ENCODE data around the gene MRPL44.
"Not testable (repeated sequence)": the region's sequence is repeated elsewhere in the genome, so short reads cannot be mapped to it uniquely, and the experiment has no call there.

Gene MRPL44

DNA sequence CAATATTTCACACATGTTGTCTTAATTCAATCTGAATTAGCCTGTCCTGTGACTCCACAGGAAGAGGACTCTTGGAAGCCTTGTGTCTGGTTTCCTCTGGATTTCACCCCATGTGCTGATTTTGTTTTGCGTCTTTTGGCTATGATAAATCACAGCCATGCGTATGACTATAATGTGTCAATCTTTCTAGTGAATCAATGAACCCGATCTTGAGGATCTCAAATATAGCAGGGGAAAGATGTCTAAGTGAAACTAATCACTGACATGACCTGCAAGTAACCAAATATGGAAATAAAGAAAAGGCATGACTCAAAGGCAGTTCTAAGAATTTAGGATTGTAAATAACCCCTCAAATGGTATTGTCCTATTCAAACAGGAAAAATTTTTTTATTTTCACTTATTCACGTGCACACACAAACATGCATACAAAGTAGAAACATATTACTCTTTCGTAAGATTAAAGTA lies 20.4 kb upstream of the MRPL44 start:
- no peak for DNase-seq (ENCODE audit: low spot score)

DNA sequence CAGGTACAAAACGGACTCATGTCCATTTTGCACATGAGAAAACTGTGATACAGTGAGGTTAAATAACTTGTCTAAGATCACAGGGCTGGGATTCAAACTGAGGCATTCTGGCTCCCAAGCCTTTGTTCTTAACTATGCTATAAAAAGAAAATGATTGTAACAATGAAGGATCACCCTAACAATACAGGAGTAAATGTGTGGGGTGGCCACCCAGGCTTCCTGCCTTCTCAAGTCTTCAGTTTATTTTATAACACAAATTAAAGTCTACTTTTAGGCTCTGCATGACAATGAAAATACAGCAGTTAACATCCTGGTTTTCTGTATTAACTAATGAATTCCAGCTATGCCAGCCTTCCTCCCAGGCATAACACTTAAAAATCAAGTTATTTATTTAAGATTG lies 19.7 kb upstream of the MRPL44 start:
- DNase-seq (ENCODE audit: low spot score), result no peak

DNA sequence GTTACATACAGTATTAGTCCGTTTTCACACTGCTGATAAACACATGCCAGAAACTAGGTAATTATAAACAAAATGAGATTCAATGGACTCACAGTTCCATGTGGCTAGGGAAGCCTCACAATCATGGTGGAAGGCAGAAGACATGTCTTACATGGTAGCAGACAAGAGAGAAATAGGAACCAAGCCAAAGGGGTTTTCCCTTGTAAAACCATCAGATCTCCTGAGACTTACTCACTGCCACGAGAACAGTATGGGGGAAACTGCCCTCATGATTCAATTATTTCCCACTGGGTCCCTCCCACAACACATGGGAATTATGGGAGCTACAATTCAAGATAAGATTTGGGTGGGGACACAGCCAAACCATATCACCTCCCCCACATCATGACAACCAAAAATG lies 17.8 kb upstream of the MRPL44 start:
- not testable (repeated sequence) for DNase-seq (ENCODE audit: low spot score)

DNA sequence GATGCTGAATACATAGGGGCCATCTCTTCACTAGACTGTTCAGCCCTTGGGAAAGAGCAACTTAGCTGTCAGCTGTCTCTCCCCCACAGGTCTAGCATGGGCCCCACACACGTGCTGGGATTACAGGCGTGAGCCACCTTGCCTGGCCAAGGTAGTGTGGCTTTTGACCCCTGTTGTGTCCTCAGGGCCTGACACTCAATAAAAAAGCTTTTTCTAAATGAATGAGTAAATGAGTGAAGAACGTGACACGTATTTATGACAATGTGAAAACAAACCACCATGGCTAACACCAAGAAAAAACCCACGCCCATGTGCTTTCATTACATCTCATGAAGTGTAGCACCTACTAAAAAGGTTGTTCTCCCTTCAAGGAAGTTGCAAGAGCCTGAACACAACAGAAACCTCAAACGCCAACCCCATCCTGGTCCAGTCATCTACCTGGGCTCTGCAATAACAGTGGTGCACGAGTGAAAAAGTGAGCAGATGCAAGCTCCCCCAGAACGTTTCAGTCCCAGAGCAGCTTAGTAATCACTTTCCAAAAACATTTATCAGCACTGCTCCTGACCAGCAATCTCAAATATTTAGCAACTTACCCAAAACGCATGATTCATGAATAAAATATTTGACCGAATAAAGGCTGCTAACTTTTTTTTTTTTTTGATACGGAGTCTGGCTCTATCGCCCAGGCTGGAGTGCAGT lies 15.5 kb upstream of the MRPL44 start:
- DNase-seq (ENCODE audit: low spot score), result no peak

DNA sequence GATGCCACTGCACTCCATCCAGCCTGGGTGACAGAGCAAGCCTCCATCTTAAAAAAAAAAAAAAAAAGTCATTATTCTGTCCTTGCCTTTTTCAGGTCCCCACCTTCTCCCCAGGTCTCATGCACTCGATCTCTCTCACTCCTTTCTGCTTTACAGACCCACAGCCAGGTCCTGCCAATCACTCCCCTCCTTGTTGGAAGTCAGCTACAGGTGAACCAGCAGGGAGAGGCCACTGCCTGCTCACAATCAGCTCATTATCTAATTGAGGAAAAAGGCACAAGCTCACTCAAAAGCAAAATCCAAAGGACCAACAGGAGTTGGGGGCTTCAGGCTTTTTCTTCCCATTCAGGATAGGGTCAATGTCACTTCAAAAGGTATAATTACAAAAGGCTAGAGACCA lies 14.1 kb upstream of the MRPL44 start:
- DNase-seq (ENCODE audit: low spot score), result no peak

DNA sequence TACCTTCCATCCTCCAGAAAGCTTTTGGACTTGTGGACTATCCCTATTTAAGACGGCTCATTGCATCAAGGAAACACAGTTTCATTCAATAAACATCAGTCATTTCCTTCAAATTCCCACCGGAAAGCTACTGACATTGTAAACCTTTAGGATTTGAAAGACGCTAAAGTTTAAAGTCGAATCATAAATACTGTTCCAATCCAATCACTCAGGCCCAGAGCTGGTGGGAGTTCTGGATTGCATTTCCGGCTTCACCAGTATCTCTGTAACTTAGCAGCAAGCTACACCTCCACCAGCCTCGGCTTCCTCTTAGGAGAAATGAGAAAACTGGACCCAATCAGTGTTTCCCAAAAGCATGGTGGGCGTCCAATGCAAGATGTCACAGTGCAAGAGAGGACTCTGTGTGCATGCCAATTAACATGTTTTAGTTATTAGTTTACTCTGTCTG lies 13.7 kb upstream of the MRPL44 start:
- DNase-seq (ENCODE audit: low spot score), result peak; percentile 38

DNA sequence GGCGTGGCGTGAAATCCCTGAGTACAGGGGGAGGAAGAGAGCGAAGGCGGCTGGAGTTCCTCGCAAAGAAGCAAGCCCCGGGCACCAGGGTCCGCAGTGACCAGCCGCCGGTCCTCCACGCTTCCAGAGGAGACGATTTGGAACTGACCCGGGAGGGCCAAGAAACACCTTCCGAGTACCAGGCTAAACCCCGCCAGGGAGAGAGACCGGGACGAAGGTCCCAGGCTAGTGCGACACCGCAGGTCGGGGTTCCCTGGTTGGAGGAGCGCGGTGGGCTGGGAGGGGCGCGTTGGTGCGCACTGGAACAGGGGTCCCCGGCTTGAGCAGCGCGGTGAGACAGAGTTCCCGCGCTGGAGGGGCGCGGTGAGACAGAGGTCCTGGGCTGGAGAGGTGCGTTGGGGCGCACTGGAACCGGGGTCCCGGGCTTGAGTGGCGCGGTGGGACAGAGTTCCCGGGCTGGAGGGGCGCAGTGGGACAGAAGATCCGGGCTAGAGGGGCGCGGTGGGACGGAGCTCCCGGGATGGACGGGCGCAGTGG lies 13.0 kb upstream of the MRPL44 start:
- DNase-seq (ENCODE audit: low spot score), result peak; percentile 50

DNA sequence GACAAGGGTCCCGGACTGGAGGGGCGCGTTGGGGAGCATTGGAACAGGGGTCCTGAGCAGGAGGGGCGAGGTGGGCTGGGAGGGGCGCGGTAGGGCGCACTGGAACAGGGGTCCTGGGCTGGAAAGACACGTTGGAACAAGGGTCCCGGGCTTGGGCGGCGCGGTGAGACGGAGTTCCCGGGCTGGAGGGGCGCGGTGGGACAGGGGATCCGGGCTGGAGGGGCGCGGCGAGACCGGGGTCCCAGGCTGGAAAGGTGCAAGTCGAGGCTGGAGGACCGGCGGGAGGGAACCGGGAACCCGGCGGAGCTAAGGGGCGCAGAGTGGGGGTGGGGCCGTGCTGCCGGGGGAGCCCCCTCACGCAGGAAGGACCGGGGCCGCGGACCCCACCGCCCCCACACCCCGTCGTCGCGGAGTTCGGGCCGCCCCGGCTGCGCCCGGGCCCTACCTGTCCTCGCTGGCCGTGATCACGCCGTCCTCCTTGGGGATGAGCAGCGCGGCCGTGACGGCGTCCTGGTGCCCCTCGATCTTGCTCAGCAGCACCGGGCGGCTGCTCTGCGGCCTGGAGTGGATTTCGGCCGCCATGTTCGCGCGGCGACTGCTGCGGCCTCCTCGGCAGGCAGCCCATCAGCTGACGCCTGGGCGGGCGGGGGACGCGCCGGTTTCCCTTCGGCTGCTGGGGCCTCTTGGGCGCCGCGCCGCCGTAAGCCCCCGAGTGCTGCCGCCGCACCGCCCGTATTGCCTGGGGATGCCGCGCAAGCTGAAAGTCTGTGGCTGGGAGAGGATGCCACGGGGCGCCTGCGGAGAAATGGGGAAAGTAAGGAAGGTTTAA lies 12.3 kb upstream of the MRPL44 start, which contains the start of gene WDFY1:
WDFY1 (minus strand) TSS at position 633 of the 829 bp plus-strand sequence; CDS start at position 582, 51 bp downstream.
- DNase-seq (ENCODE audit: low spot score), result peak; percentile 86

DNA sequence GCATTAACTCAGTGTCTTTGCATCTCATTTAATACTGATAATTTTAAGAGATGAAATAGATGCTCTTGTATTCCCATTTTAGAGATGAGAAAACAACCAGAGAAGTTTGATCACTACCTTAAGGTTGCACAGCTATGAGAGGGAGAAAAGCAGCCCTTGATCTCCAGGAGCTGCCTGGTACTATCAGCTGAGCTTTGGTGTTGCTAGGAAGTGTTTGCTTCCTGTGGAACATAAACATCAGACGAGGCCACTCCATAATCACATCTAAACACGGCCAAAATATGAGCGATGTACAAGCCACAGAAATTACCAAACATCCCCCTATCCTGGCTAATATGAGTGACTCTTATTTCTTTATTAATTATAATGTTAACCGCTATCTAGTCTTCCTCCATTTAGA lies 11.5 kb upstream of the MRPL44 start:
- DNase-seq (ENCODE audit: low spot score), result no peak

DNA sequence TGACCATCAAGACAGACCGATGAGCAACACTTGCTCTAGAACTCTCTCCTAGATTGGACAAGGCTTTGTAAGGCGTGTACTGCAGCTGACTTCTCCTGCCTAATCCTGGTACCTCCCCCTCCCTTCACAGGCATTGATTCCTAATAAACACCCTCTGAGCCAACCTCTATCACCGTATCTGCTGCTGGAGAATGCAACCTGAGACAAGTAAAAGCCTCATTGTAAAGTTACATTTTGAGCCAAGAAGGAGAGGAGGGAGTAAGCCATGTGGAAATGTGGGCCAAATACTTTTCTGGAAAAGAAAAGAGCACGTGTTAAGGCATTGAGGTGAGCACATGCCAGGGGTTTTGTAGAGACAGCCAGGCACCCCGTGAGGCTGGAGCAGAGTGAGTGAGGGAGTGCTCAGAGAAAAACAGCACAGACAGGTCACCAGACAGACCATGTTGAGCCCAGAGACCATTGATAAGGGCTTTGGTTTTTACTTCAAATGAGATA lies 9.5 kb upstream of the MRPL44 start:
- no peak for DNase-seq (ENCODE audit: low spot score)

DNA sequence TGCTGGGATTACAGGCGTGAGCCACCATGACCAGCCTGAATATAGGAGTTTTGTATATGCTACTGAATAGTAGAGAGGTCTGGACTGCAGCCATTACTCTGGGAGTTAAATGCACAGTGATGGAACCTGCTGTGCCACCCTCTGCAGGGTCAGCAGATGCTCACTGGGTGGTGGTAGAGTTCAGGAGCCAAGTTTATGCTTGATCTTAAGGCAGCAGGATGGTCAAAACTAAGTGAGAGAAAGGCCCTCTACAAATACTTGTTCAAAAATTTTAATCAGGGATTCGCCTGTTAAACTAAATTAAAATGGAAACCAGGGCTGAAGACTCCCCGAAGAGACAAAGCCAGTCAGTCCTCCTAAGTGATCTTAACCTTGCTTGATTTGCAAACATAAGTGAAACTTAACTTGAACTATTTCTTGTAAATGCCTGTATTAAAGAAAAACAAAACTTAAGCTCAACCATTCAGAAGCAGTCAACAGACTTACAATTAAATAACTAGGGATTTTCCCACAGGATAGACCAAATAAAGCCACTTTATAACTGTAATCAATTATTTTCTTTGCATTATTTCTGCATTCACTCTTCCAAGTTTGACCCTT lies 7.9 kb upstream of the MRPL44 start:
- no peak for DNase-seq (ENCODE audit: low spot score)

DNA sequence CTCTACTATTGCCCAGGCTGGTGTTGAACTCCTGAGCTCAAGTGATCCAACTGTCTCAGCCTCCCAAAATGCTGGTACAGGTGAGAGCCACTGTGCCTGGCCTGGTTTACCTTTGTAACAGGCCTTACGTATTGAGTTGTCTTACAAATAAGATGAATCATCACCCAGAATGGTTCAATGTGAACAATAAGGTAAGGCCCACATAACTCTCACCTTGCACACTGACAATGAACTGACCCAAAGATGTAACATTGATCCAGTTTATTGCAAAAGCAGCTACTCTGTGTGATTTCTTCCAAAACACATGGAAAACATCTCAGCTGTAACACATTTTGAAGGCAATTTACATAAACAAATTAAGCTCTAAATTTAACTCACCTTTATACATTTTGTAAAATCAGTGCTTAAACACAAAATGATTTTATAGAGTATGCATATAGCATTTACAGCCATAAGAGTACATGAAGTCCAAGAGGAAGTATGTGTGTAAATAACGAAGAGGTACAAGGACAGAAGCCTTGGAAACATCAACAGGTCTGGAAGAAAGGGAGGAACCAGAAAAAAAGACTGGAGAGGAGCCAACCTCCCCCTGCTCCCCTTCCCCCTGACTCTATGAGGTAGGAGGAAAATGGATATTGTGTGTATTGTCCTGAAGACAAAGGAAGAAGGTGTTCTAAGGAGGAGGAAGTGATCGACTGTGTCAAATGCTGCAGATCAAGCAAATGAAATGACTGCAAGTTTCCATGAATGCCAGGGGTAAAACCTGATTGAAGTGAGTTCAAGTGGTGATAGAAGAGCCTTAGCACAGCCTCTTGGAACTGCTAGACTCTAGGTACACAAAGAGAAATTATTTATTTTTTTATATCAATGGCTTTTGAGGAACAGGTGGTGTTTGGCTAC lies 6.6 kb upstream of the MRPL44 start:
- no peak for DNase-seq (ENCODE audit: low spot score)

DNA sequence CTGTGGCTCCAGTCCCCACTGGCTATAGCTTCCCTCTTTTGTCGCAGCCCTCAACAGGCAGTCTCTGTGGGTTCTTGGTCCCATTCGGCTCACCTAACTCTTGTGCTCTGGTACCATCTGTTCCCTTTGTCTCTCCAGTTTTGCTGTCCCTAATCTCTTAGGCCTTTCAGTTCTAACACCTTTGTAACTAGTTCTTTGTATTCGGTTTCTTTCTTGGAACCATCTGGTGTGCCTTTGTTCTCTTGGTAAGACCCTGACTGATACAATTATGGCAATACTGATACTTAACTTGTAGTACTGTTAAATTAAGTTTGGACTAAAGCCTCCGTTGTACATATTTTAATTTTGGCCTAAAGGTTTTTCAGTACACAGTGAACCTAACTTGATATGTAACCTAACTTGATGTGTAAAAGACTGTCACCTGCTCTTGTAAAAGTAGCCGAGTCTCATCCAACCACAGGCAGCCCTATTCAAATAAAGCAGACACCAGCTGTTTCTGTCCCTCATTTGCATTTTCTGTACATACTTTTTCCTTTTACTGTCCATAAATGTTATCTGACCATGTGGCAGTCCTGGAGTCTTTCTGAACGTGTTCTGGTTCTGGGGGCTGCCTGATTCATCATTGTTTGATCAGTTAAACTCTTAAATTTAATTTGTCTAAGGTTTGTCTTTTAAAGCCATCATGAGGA lies 4.8 kb upstream of the MRPL44 start:
- no peak for DNase-seq (ENCODE audit: low spot score)

DNA sequence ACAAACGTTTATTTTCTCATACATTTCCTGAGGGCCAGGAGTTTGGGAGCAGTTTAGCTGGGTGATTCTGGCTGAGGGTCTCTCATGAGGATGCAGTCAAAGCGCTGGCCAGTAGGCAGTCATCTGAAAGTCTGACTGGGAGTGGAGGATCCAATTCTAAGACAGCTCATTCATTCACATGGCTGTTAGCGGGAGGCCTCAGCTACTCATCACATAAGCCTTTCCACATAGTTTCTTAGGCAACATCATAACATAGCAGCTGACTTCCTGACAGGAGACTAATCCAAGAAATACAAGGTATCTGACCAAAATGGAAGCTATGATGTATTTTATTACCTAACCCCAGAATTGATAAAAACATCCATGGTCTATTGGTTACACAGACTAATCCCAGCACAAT lies 2.9 kb upstream of the MRPL44 start:
- DNase-seq (ENCODE audit: low spot score), result peak; percentile 42

DNA sequence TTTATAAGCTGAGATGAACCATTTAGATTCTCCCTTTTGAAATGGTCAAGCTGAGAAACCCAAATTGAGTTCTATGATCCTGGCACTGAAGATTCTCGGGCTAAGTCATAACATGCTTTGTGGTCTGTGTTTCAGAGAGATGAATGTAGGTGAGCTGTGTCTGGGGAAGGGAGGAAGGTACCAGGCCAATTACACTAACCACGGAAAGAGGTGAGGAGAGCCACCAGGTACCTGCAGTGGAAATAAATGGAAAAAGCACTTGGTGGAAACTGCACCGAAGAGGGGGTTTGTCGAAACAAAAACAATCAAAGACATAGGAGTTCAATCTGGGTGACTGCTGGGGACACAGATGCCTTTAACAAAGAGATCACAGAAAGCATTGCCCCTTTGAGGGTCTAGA lies 963 bp upstream of the MRPL44 start:
- no peak for DNase-seq (ENCODE audit: low spot score)

DNA sequence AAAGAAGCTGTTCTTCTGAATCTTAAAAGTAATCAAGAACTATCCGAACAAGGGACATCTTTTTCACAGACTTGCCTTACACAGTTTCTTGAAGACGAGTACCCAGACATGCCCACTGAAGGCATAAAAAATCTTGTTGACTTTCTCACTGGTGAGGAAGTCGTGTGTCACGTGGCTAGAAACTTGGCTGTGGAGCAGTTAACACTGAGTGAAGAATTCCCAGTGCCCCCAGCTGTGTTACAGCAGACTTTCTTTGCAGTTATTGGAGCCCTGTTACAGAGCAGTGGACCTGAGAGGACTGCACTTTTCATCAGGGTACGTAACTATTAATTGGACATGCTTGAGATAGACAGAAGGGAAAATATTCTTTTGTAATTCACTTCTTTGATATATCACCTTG lies 2.4 kb downstream of the MRPL44 start:
- no peak for DNase-seq (ENCODE audit: low spot score)

DNA sequence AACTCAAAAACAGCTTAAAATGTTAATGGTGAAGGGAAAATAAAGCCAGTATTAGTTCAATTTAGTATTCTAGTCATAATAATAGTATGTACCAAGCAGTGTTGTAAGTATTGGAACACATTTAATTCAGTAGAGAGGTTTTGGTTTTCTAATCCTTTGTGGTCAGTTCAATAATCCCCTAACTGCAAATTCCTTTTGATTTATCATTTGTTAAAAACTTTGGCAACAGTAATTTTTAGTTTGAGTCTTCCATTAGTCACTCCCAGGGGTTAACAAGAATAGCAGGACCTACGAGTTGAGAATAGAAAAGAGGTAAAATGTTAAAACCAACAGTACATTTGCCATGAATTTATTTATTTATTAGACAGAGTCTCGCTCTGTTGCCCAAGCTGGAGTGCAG lies 10.7 kb downstream of the MRPL44 start:
- no peak for DNase-seq (ENCODE audit: low spot score)

DNA sequence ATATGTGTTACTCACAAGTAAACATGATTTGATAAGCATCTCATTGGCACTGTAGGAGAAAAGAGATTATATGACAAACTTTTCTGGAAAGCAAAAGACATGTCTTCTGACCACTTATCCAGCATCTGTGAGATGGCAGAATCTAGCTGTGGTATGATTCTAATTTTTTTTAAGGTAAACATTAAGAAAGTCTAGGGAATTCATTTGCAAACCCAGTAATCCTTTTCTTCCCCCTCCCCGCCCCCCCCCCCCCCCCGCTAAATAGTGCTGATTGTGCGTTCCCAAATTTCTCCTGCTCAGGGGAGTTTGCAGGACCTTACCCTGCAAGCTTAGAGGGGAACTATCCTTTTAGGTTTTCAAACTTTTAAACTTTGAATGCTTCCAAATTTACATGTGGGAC lies 12.1 kb downstream of the MRPL44 start:
- DNase-seq (ENCODE audit: low spot score), result no peak

DNA sequence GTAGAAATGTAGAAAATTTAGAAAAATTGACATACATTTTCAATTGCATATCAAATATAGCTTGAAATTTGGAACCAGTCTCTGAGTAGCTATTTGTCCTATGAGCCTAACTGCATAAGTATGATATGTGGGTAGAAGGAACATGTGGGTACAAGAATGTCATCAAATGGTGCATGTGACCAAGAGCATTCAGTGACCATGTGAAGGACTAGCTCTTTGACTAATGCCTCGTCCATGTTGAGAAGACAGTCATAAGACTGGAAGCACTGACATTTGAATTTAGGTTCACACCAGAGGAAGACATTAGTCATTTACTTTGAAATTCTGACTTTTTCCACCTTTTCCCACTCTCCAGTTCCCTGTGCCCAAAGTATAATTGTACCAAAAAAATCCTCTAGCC lies 12.6 kb downstream of the MRPL44 start:
- no peak for DNase-seq (ENCODE audit: low spot score)

DNA sequence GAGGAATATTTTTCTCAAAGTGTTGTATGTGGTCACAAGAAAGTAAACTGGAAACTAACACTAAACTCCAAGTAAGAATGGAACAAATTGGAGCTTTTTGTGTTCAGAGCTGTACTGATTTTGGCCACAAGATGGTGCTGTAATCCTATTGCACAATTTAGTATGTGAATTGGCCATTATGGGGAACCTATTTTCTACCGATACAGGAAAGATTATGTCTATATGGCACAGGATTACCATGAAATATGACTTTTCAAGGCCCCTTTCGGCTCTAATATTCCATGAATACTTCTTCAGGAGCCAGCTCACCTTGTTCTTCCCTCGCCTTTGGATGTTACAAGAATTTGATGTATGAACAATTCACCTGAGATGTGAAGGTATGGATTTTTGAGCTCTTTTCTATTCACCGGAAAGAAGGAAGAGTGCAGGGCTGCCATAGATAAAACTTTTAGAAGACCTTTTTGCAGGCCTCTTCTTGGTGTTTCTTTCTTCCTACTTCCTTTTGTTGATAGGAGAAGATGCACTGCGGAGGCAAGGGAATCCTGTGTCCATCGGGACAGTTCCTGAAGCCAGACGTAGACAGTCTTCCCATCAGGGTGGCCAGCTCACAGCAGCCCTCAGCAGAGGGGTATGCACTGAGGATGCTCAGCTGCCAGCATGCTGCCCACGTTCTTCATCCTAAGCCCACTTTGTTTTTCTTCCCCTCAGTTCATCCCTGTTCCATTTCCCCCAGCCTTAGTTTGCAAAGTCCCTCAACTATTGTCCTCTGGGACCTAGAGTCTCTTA lies 13.3 kb downstream of the MRPL44 start:
- DNase-seq (ENCODE audit: low spot score), result peak; percentile 78

All from cerebellar cortex (tissue), 1 donor.